Measurements from ENCODE around the gene LRRC10B. TPM values are rescaled to one million over a fixed set of nuclear protein-coding genes. Genes with fewer than 3 reads are reported as not detected.
A peak's percentile ranks its signal among the peaks of the same experiment; 100 is the strongest.

LRRC10B gene
- total and polyA plus RNA-seq, 2 experiments from 2014 or later = 0.43 to 0.68 TPM

DNA sequence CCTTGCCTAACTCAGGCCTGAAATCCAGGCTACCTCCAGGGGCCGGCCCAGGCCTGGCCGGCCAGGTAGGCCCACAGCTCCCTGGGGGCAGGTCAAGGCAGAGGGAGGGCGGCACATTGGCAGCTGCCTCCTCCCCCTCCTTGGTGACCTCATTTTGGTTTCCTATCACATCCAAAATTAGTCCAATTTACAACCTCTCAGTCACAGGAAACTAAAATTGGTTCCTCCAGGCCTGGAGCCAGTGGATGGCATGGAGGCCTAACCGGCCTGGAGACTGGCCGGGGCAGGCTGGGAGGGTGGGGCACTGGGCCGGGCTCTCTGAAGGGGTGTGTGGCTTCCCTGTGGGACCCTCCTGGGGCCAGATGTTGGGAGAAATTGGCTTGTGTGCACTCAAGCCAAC, 35.9 kb downstream of the LRRC10B start:
- Histone ChIP-seq H4K20me1 (ENCODE audit: insufficient read depth, poor library complexity, severe bottlenecking) (no peaks in the 10 kb centered on the region), H2AFZ (no peak overlapping the region), H3K27me3 (no peaks in the 10 kb centered on the region), H3K4me3 (no peak overlapping the region), H3K27ac (no peak overlapping the region), H3K4me1 (ENCODE audit: insufficient read depth) (no peaks in the 10 kb centered on the region), H3K79me2 (no peaks in the 10 kb centered on the region), H3K36me3 (replicated peaks; ENCODE audit: insufficient read depth, low read depth) (no peaks in the 10 kb centered on the region), H3K9me3 (ENCODE audit: low read depth) (no peaks in the 10 kb centered on the region), H3K9me2 (replicated peaks; ENCODE audit: insufficient read depth) (no peaks in the 10 kb centered on the region), H3K4me2 (no peak overlapping the region)
- 89% methylated on average over 6 of the region's 6 CpGs for WGBS (ENCODE audit: low lambda C conversion rate, missing lambda C conversion rate)
- DNase-seq (ENCODE audit: low spot score) = no peak
- TF ChIP-seq EZH2 (IDR thresholded peaks at IDR 0.05; ENCODE audit: borderline replicate concordance) (no peak), EZH2phosphoT487 (IDR thresholded peaks at IDR 0.05; ENCODE audit: low read depth, severe bottlenecking, unreplicated experiment) (no peak)
- TF ChIP-seq, protein P1, sequence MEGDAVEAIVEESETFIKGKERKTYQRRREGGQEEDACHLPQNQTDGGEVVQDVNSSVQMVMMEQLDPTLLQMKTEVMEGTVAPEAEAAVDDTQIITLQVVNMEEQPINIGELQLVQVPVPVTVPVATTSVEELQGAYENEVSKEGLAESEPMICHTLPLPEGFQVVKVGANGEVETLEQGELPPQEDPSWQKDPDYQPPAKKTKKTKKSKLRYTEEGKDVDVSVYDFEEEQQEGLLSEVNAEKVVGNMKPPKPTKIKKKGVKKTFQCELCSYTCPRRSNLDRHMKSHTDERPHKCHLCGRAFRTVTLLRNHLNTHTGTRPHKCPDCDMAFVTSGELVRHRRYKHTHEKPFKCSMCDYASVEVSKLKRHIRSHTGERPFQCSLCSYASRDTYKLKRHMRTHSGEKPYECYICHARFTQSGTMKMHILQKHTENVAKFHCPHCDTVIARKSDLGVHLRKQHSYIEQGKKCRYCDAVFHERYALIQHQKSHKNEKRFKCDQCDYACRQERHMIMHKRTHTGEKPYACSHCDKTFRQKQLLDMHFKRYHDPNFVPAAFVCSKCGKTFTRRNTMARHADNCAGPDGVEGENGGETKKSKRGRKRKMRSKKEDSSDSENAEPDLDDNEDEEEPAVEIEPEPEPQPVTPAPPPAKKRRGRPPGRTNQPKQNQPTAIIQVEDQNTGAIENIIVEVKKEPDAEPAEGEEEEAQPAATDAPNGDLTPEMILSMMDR (IDR thresholded peaks at IDR 0.05; ENCODE audit: poor library complexity) = no peak

DNA sequence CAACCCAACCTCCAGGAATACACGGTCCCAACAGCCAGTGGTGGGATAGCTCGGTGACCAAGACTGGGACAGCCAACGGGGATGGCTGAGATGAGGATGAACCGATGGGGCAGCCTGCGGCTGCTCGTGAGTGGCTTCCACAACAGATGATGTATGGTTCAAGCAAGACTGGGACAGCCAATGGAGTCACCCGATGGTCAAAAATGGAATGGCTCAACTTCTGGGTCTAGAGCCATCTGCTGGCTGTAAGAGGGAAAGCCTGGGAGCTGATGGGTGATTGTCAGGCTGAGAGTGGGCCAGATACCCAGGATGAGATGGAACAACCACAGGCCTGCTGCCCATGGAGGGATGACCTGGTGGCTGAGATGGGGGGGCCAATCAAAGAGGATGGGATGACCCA, 36.8 kb downstream of the LRRC10B start:
- Histone ChIP-seq H3K79me2 (no peaks in the 10 kb centered on the region), H3K36me3 (replicated peaks; ENCODE audit: insufficient read depth, low read depth) (no peaks in the 10 kb centered on the region), H3K27me3 (no peaks in the 10 kb centered on the region), H3K4me1 (ENCODE audit: insufficient read depth) (no peaks in the 10 kb centered on the region), H3K9me3 (ENCODE audit: low read depth) (no peaks in the 10 kb centered on the region), H2AFZ (no peak overlapping the region), H3K9me2 (replicated peaks; ENCODE audit: insufficient read depth) (no peaks in the 10 kb centered on the region), H3K27ac (no peak overlapping the region), H4K20me1 (ENCODE audit: insufficient read depth, poor library complexity, severe bottlenecking) (no peaks in the 10 kb centered on the region), H3K4me3 (no peak overlapping the region), H3K4me2 (no peak overlapping the region)
- 97% methylated on average over 7 of the region's 7 CpGs for WGBS (ENCODE audit: low lambda C conversion rate, missing lambda C conversion rate)
- TF ChIP-seq EZH2 (IDR thresholded peaks at IDR 0.05; ENCODE audit: borderline replicate concordance) (no peak), EZH2phosphoT487 (IDR thresholded peaks at IDR 0.05; ENCODE audit: low read depth, severe bottlenecking, unreplicated experiment) (no peak)
- TF ChIP-seq, protein P1 (IDR thresholded peaks at IDR 0.05; ENCODE audit: poor library complexity) = peak; percentile 24
- DNase-seq (ENCODE audit: low spot score) = no peak

DNA sequence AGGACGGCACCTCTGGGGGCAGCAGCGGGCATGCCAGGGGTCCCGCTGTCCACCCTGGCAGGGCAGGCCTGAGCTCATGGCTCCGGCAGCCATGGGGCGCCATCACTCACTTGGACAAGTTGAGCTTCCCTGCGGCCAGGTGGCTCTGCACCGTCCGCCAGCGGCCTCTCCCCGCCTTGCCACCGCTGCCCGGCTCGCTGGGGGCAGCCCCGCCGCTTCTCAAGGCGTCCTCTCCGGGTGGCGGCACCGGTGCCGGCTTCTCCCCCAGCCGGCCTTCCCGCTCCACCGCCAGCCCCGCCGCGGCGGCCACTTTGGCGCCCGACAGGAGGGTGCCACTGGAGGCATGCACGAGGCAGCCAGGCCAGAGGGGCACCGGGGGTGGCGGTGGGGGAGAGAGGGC, 37.4 kb downstream of the LRRC10B start:
- Histone ChIP-seq H3K9me2 (replicated peaks; ENCODE audit: insufficient read depth) (no peaks in the 10 kb centered on the region), H3K4me1 (ENCODE audit: insufficient read depth) (no peaks in the 10 kb centered on the region), H3K36me3 (replicated peaks; ENCODE audit: insufficient read depth, low read depth) (no peaks in the 10 kb centered on the region), H3K4me2 (no peak overlapping the region), H3K9me3 (ENCODE audit: low read depth) (no peaks in the 10 kb centered on the region), H3K27me3 (no peaks in the 10 kb centered on the region), H4K20me1 (ENCODE audit: insufficient read depth, poor library complexity, severe bottlenecking) (no peaks in the 10 kb centered on the region), H3K27ac (no peak overlapping the region), H3K79me2 (no peaks in the 10 kb centered on the region), H3K4me3 (no peak overlapping the region), H2AFZ (no peak overlapping the region)
- WGBS (ENCODE audit: low lambda C conversion rate, missing lambda C conversion rate) = 97% methylated on average over 28 of the region's 32 CpGs
- TF ChIP-seq, protein P1 (IDR thresholded peaks at IDR 0.05; ENCODE audit: poor library complexity) = no peak
- no peak for TF ChIP-seq EZH2phosphoT487 (IDR thresholded peaks at IDR 0.05; ENCODE audit: low read depth, severe bottlenecking, unreplicated experiment)
- no peak for TF ChIP-seq EZH2 (IDR thresholded peaks at IDR 0.05; ENCODE audit: borderline replicate concordance)
- no peak for DNase-seq (ENCODE audit: low spot score)

DNA sequence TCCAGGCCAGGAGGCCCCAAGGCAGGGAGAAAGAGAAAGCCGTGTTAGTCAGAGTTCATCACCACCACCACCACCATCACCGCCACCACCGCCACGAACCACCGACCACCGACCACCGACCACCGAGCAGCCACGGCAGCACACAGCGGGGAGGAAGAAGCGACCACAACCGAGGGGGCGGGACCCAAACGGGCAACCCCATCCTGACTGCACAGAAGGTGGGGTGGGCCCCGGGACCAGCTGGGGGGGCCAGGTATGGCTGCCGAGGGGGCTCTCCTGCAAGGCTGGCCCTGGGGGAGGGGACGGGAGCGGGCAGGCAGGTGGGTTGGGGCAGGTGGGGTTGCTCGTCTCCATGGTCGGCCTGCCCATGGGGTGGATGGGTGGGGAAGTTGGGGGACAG, 38.1 kb downstream of the LRRC10B start:
- H3K9me2 ChIP-seq (replicated peaks; ENCODE audit: insufficient read depth) = no peaks in the 10 kb centered on the region
- no peak overlapping the region for H3K4me3 ChIP-seq
- no peaks in the 10 kb centered on the region for H3K79me2 ChIP-seq

More for the DNA sequence above, 38.1 kb downstream of the LRRC10B start:
- Histone ChIP-seq H3K4me1 (ENCODE audit: insufficient read depth) (no peaks in the 10 kb centered on the region), H4K20me1 (ENCODE audit: insufficient read depth, poor library complexity, severe bottlenecking) (no peaks in the 10 kb centered on the region), H2AFZ (no peak overlapping the region), H3K4me2 (no peak overlapping the region), H3K27me3 (no peaks in the 10 kb centered on the region), H3K36me3 (replicated peaks; ENCODE audit: insufficient read depth, low read depth) (no peaks in the 10 kb centered on the region), H3K27ac (no peak overlapping the region), H3K9me3 (ENCODE audit: low read depth) (no peaks in the 10 kb centered on the region)
- DNase-seq (ENCODE audit: low spot score) = no peak
- TF ChIP-seq EZH2phosphoT487 (IDR thresholded peaks at IDR 0.05; ENCODE audit: low read depth, severe bottlenecking, unreplicated experiment) = no peak
- no peak for TF ChIP-seq EZH2 (IDR thresholded peaks at IDR 0.05; ENCODE audit: borderline replicate concordance)
- TF ChIP-seq, protein P1 (IDR thresholded peaks at IDR 0.05; ENCODE audit: poor library complexity) = no peak
- WGBS (ENCODE audit: low lambda C conversion rate, missing lambda C conversion rate) = 66% methylated on average over 10 of the region's 20 CpGs
